GM21529 (cell line): ENCODE measurements around the gene TNFRSF17.

Source experiments
- ATAC-seq: cut with Tn5 transposase; IDR thresholded peaks from one replicate; pipeline ENCODE4 v1.9.1; 2021; ENCODE audit not compliant: unreplicated experiment

The TNFRSF17 gene

GRCh38 chr16:12000032-12000431, 35.0 kb downstream of the TNFRSF17 start:
- ATAC-seq: no peak

- no peak for ATAC-seq
These were observed 37.5 kb downstream of the TNFRSF17 start for GRCh38 chr16:12002447-12003006.

- no peak for ATAC-seq
These were observed 41.6 kb downstream of the TNFRSF17 start for GRCh38 chr16:12006637-12007036.

- no peak for ATAC-seq
These were observed 44.5 kb downstream of the TNFRSF17 start for GRCh38 chr16:12009462-12009861.

GRCh38 chr16:12009922-12010321, 44.9 kb downstream of the TNFRSF17 start:
- ATAC-seq: no peak

GRCh38 chr16:12010388-12011251, 45.6 kb downstream of the TNFRSF17 start:
- no peak for ATAC-seq

- ATAC-seq: no peak
These were observed 46.6 kb downstream of the TNFRSF17 start for GRCh38 chr16:12011565-12011964.

GRCh38 chr16:12016291-12016947, 51.4 kb downstream of the TNFRSF17 start:
- ATAC-seq: no peak

- ATAC-seq: no peak
These were observed 52.5 kb downstream of the TNFRSF17 start for GRCh38 chr16:12017558-12017957.
